Endothelial cell of umbilical vein (primary cell): Measurements from ENCODE around the gene WDR45.

ENCODE experiments used
- CTCF ChIP-seq, 2 donors: IDR thresholded peaks; 1 replicate in 1 of 2; 2 replicates in 1 of 2; pipeline ENCODE4 v1.5.1; 2011; ENCODE audit warnings: low read length in 2 of 2, mild to moderate bottlenecking in 2 of 2, moderate library complexity in 2 of 2, control low read depth in 1 of 2, inconsistent platforms in 1 of 2, low read depth in 1 of 2; ENCODE audit not compliant: insufficient read depth in 1 of 2; ENCODE audit errors: extremely low read depth in 1 of 2
- EZH2 ChIP-seq: IDR thresholded peaks from 2 replicates; pipeline ENCODE4 v1.6.1; 2012; ENCODE audit warnings: borderline replicate concordance, low read depth, mild to moderate bottlenecking, moderate library complexity, low read length, inconsistent platforms; ENCODE audit not compliant: severe bottlenecking
- FOS ChIP-seq: IDR thresholded peaks from 2 replicates; pipeline ENCODE4 v1.6.1; 2011; ENCODE audit warnings: mild to moderate bottlenecking, low read length, moderate library complexity, borderline replicate concordance; ENCODE audit not compliant: insufficient read depth
- GATA2 ChIP-seq: IDR thresholded peaks from 2 replicates; pipeline ENCODE4 v1.7.0; 2011; ENCODE audit warnings: low read depth, mild to moderate bottlenecking, moderate library complexity, mixed read lengths, low read length; ENCODE audit not compliant: insufficient read length, insufficient read depth
- JUN ChIP-seq: IDR thresholded peaks from 2 replicates; pipeline ENCODE4 v1.6.1; 2011; ENCODE audit warnings: borderline replicate concordance, low read depth; ENCODE audit not compliant: insufficient read length, insufficient read depth
- MAX ChIP-seq: IDR thresholded peaks from 2 replicates; pipeline ENCODE4 v1.6.1; 2011; ENCODE audit not compliant: insufficient read depth, insufficient read length
- MYC ChIP-seq: IDR thresholded peaks from one replicate; pipeline ENCODE4 v1.6.1; 2011; ENCODE audit warnings: mild to moderate bottlenecking, low read depth, low read length
- POLR2A ChIP-seq: IDR thresholded peaks from 2 replicates; pipeline ENCODE4 v1.6.1; 2012; ENCODE audit warnings: low read depth, mild to moderate bottlenecking, control low read depth, low read length
- POLR2AphosphoS5 ChIP-seq: IDR thresholded peaks from 2 replicates; pipeline ENCODE4 v1.6.1; 2012; ENCODE audit warnings: low read depth, mild to moderate bottlenecking, control low read depth, low read length, moderate library complexity; ENCODE audit not compliant: insufficient read depth

GRCh38 chrX:49066690-49067089 lies 13.0 kb downstream of the WDR45 start:
- TF ChIP-seq CTCF (IDR thresholded peaks at IDR 0.05; ENCODE audit: extremely low read depth in 1 of 2, insufficient read depth in 1 of 2, low read depth in 1 of 2, low read length in 2 of 2) (no peak), JUN (no peak), MAX (no peak), FOS (no peak), EZH2 (no peak), GATA2 (no peak), POLR2A (no peak), POLR2AphosphoS5 (no peak), MYC (no peak)
